Mammary epithelial cell (primary cell): ENCODE measurements around the gene MYLK4.

Source experiments
- CTCF ChIP-seq, 2 donors: IDR thresholded peaks in 1 of 2; conservative IDR thresholded peaks in 1 of 2; 2 replicates each; pipeline ENCODE4 v1.5.1; 2011 to 2012; ENCODE audit warnings: inconsistent platforms in 2 of 2, low read length in 2 of 2, mild to moderate bottlenecking in 2 of 2, control low read depth in 1 of 2, low read depth in 1 of 2; ENCODE audit not compliant: insufficient read depth in 1 of 2; ENCODE audit errors: extremely low read depth in 1 of 2
- EZH2 ChIP-seq: IDR thresholded peaks from 2 replicates; pipeline ENCODE4 v1.6.1; 2012; ENCODE audit warnings: low read length, inconsistent platforms, borderline replicate concordance

GRCh38 chr6:2684103-2684749 lies 66.5 kb downstream of the MYLK4 start:
- TF ChIP-seq EZH2 (no peak), CTCF (conservative IDR thresholded peaks at IDR 0.05 in 1 of 2, IDR thresholded peaks at IDR 0.05 in 1 of 2; ENCODE audit: extremely low read depth in 1 of 2, insufficient read depth in 1 of 2, low read depth in 1 of 2, low read length in 2 of 2) (no peak)
